Activated naive CD8-positive, alpha-beta T cell treated with anti-CD3 and anti-CD28 coated beads, Interleukin-2, amount 10 ng/mL, durations not matched to agents 7 days and 5 days (primary cell): ENCODE results near the gene PLIN5. TPM values are rescaled to one million over a fixed set of nuclear protein-coding genes. Genes with fewer than 3 reads are reported as not detected.

ENCODE experiments used
- ATAC-seq: fragments of 150-1000 bp; cut with Tn5 transposase; one replicate; pipeline ENCODE4 v1.10.0; 2021; ENCODE audit warnings: low read depth, moderate library complexity
- POLR2A ChIA-PET: fragments of 350-600 bp; sonication (Branson Sonifier 250); formaldehyde crosslinking; loops from one replicate; lab custom pipeline; 2021; ENCODE audit warnings: antibody characterized with exemption; lab: Charles Lee
- DNase-seq: peaks from one replicate; pipeline ENCODE4 v3.0.0; 2021
- H3K27ac Mint-ChIP-seq: one replicate; pipeline ENCODE4 v1.8.0; 2022; ENCODE audit warnings: mild to moderate bottlenecking, mixed read lengths
- H3K27me3 Mint-ChIP-seq: one replicate; pipeline ENCODE4 v1.8.0; 2022; ENCODE audit warnings: mild to moderate bottlenecking, moderate library complexity, mixed read lengths
- H3K36me3 Mint-ChIP-seq: one replicate; pipeline ENCODE4 v1.8.0; 2021; ENCODE audit warnings: mild to moderate bottlenecking, mixed read lengths
- H3K4me1 Mint-ChIP-seq: one replicate; pipeline ENCODE4 v1.8.0; 2021; ENCODE audit warnings: mixed read lengths
- H3K4me3 Mint-ChIP-seq: one replicate; pipeline ENCODE4 v1.8.0; 2022; ENCODE audit warnings: mild to moderate bottlenecking, moderate library complexity, mixed read lengths
- H3K9me3 Mint-ChIP-seq: one replicate; pipeline ENCODE4 v1.8.0; 2021; ENCODE audit warnings: mixed read lengths
- total RNA-seq, 2 experiments: library from RNA; stranded (reverse); gene quantifications; one replicate each; pipeline ENCODE4 v1.2.3, GENCODE V29; 2021

PLIN5 gene
- total RNA-seq, 2 experiments from 2014 or later = 0.37 to 1.1 TPM

- H3K36me3 Mint-ChIP-seq = no peaks in the 10 kb centered on the region
- ATAC-seq (no peak), DNase-seq (peak; percentile 58)
- H3K27me3 Mint-ChIP-seq = peaks cover 1% of the 10 kb centered on the region
- no peak overlapping the region for H3K4me3 Mint-ChIP-seq
- no peak overlapping the region for H3K27ac Mint-ChIP-seq
- POLR2A ChIA-PET = interaction anchor here (0.7 kb wide), 1 partner anchor 33 kb away, joined by 4 read pairs; no protein-coding TSS in a partner anchor
- H3K4me1 Mint-ChIP-seq = no peaks in the 10 kb centered on the region
- no peaks in the 10 kb centered on the region for H3K9me3 Mint-ChIP-seq
These were observed 23.2 kb upstream of the PLIN5 start for GRCh38 chr19:4557971-4558941.

GRCh38 chr19:4557144-4557970 is 22.3 kb upstream of the PLIN5 start:
- H3K9me3 Mint-ChIP-seq = no peaks in the 10 kb centered on the region
- peaks cover 1% of the 10 kb centered on the region for H3K27me3 Mint-ChIP-seq
- no peak overlapping the region for H3K27ac Mint-ChIP-seq
- DNase-seq = peak; percentile 51
- H3K36me3 Mint-ChIP-seq = no peaks in the 10 kb centered on the region
- peak; percentile 34 for ATAC-seq
- POLR2A ChIA-PET = interaction anchor here (0.5 kb wide), 1 partner anchor 1352 kb away, joined by 4 read pairs; no protein-coding TSS in a partner anchor
- H3K4me3 Mint-ChIP-seq = no peak overlapping the region
- H3K4me1 Mint-ChIP-seq = no peaks in the 10 kb centered on the region

- ATAC-seq (no peak), DNase-seq (no peak)
- Mint-ChIP-seq H3K27me3 (peaks cover 1% of the 10 kb centered on the region), H3K4me1 (no peaks in the 10 kb centered on the region), H3K27ac (no peak overlapping the region), H3K4me3 (no peak overlapping the region), H3K9me3 (no peaks in the 10 kb centered on the region), H3K36me3 (no peaks in the 10 kb centered on the region)
- POLR2A ChIA-PET = interaction anchor here (0.5 kb wide), 1 partner anchor 1351 kb away, joined by 4 read pairs; no protein-coding TSS in a partner anchor
These were observed 21.6 kb upstream of the PLIN5 start for GRCh38 chr19:4556597-4557127.

GRCh38 chr19:4555657-4556561 is 20.9 kb upstream of the PLIN5 start:
- H3K36me3 Mint-ChIP-seq = no peaks in the 10 kb centered on the region
- ATAC-seq (no peak), DNase-seq (no peak)
- H3K4me3 Mint-ChIP-seq = no peak overlapping the region
- H3K27ac Mint-ChIP-seq = no peak overlapping the region
- H3K27me3 Mint-ChIP-seq = peaks cover 1% of the 10 kb centered on the region
- POLR2A ChIA-PET = no interaction called here
- no peaks in the 10 kb centered on the region for H3K9me3 Mint-ChIP-seq
- no peaks in the 10 kb centered on the region for H3K4me1 Mint-ChIP-seq

GRCh38 chr19:4554717-4555116 is 19.7 kb upstream of the PLIN5 start:
- Mint-ChIP-seq H3K36me3 (no peaks in the 10 kb centered on the region), H3K4me1 (no peaks in the 10 kb centered on the region), H3K4me3 (no peak overlapping the region), H3K27me3 (peaks cover 1% of the 10 kb centered on the region), H3K9me3 (no peaks in the 10 kb centered on the region), H3K27ac (no peak overlapping the region)
- ATAC-seq (no peak), DNase-seq (no peak)
- POLR2A ChIA-PET = no interaction called here

GRCh38 chr19:4553775-4554174 is 18.8 kb upstream of the PLIN5 start:
- POLR2A ChIA-PET = interaction anchor here (0.6 kb wide), 1 partner anchor 465 kb away, joined by 4 read pairs; no protein-coding TSS in a partner anchor
- no peak overlapping the region for H3K27ac Mint-ChIP-seq
- H3K4me1 Mint-ChIP-seq = no peaks in the 10 kb centered on the region
- no peak overlapping the region for H3K4me3 Mint-ChIP-seq
- H3K9me3 Mint-ChIP-seq = no peaks in the 10 kb centered on the region
- no peak for DNase-seq
- no peaks in the 10 kb centered on the region for H3K36me3 Mint-ChIP-seq
- no peak for ATAC-seq
- H3K27me3 Mint-ChIP-seq = peaks cover 1% of the 10 kb centered on the region

GRCh38 chr19:4553092-4553695 is 18.2 kb upstream of the PLIN5 start:
- no peaks in the 10 kb centered on the region for H3K9me3 Mint-ChIP-seq
- DNase-seq = no peak
- no peaks in the 10 kb centered on the region for H3K4me1 Mint-ChIP-seq
- no peak for ATAC-seq
- no peaks in the 10 kb centered on the region for H3K36me3 Mint-ChIP-seq
- peaks cover 1% of the 10 kb centered on the region for H3K27me3 Mint-ChIP-seq
- H3K27ac Mint-ChIP-seq = no peak overlapping the region
- no peak overlapping the region for H3K4me3 Mint-ChIP-seq
- POLR2A ChIA-PET = interaction anchor here (0.6 kb wide), 1 partner anchor 464 kb away, joined by 4 read pairs; no protein-coding TSS in a partner anchor

GRCh38 chr19:4552525-4552819 is 17.4 kb upstream of the PLIN5 start:
- POLR2A ChIA-PET = no interaction called here
- no peak for ATAC-seq
- Mint-ChIP-seq H3K4me1 (no peaks in the 10 kb centered on the region), H3K36me3 (no peaks in the 10 kb centered on the region), H3K27me3 (peaks cover 1% of the 10 kb centered on the region), H3K4me3 (no peak overlapping the region), H3K27ac (no peak overlapping the region), H3K9me3 (no peaks in the 10 kb centered on the region)
- DNase-seq = no peak

GRCh38 chr19:4550479-4551050 is 15.5 kb upstream of the PLIN5 start:
- no peaks in the 10 kb centered on the region for H3K36me3 Mint-ChIP-seq
- no peaks in the 10 kb centered on the region for H3K9me3 Mint-ChIP-seq
- no peaks in the 10 kb centered on the region for H3K4me1 Mint-ChIP-seq
- ATAC-seq (no peak), DNase-seq (no peak)
- no peak overlapping the region for H3K4me3 Mint-ChIP-seq
- POLR2A ChIA-PET = no interaction called here
- no peak overlapping the region for H3K27ac Mint-ChIP-seq
- no peaks in the 10 kb centered on the region for H3K27me3 Mint-ChIP-seq

GRCh38 chr19:4550018-4550417 is 15.0 kb upstream of the PLIN5 start:
- Mint-ChIP-seq H3K4me3 (no peak overlapping the region), H3K4me1 (no peaks in the 10 kb centered on the region), H3K27ac (peak overlapping the region; percentile 24), H3K9me3 (no peaks in the 10 kb centered on the region), H3K36me3 (no peaks in the 10 kb centered on the region), H3K27me3 (no peaks in the 10 kb centered on the region)
- DNase-seq (no peak), ATAC-seq (no peak)
- POLR2A ChIA-PET = no interaction called here

GRCh38 chr19:4548238-4548584 is 13.2 kb upstream of the PLIN5 start:
- Mint-ChIP-seq H3K4me1 (no peaks in the 10 kb centered on the region), H3K4me3 (no peak overlapping the region), H3K9me3 (no peaks in the 10 kb centered on the region), H3K36me3 (no peaks in the 10 kb centered on the region), H3K27ac (no peak overlapping the region), H3K27me3 (no peaks in the 10 kb centered on the region)
- ATAC-seq = no peak
- POLR2A ChIA-PET = no interaction called here
- DNase-seq = no peak
